CD8-positive, alpha-beta memory T cell (primary cell): ENCODE data around the gene PSMD3. TPM values are rescaled to one million over a fixed set of nuclear protein-coding genes. Genes with fewer than 3 reads are reported as not detected.

ENCODE experiments used
- CTCF ChIA-PET: fragments of 350-600 bp; sonication (Branson Sonifier 250); formaldehyde crosslinking; loops from one replicate; lab custom pipeline; 2021; ENCODE audit warnings: antibody characterized with exemption; lab: Charles Lee
- POLR2A ChIA-PET: fragments of 350-600 bp; sonication (Branson Sonifier 250); formaldehyde crosslinking; loops from one replicate; lab custom pipeline; 2021; ENCODE audit warnings: antibody characterized with exemption; lab: Charles Lee
- DNase-seq, 5 donors: peaks; one replicate each; pipeline versions ENCODE4 v3.0.0 to v3.0.0-alpha.2; 2020 to 2022; ENCODE audit warnings: mixed read lengths in 1 of 5
- H3K27ac ChIP-seq: one replicate; pipeline ENCODE4 v1.7.0; 2013; ENCODE audit warnings: low read depth, mild to moderate bottlenecking, low read length, moderate library complexity
- H3K27me3 ChIP-seq: 2 replicates; pipeline ENCODE4 v1.7.0; 2013; ENCODE audit warnings: low read length, mild to moderate bottlenecking; ENCODE audit not compliant: insufficient read depth, poor library complexity, severe bottlenecking
- H3K36me3 ChIP-seq: 2 replicates; pipeline ENCODE4 v1.7.0; 2013; ENCODE audit warnings: mild to moderate bottlenecking, low read length, moderate library complexity; ENCODE audit not compliant: insufficient read depth
- H3K4me1 ChIP-seq: 2 replicates; pipeline ENCODE4 v1.7.0; 2013; ENCODE audit warnings: mild to moderate bottlenecking, low read length, moderate library complexity; ENCODE audit not compliant: insufficient read depth
- H3K4me3 ChIP-seq: 2 replicates; pipeline ENCODE4 v1.7.0; 2013; ENCODE audit warnings: mild to moderate bottlenecking, low read length
- H3K9me3 ChIP-seq: 2 replicates; pipeline ENCODE4 v1.7.0; 2013; ENCODE audit warnings: mild to moderate bottlenecking, low read length
- H3K27ac Mint-ChIP-seq, 8 donors: one replicate each; pipeline ENCODE4 v1.8.0; 2020 to 2021; ENCODE audit warnings: mixed read lengths in 8 of 8, mild to moderate bottlenecking in 6 of 8, inconsistent platforms in 3 of 8, moderate library complexity in 3 of 8
- H3K27me3 Mint-ChIP-seq, 2 donors: one replicate each; pipeline ENCODE4 v1.8.0; 2020 to 2021; ENCODE audit warnings: mixed read lengths in 2 of 2, mild to moderate bottlenecking in 1 of 2, moderate library complexity in 1 of 2
- H3K36me3 Mint-ChIP-seq, 3 donors: one replicate each; pipeline ENCODE4 v1.8.0; 2020 to 2021; ENCODE audit warnings: mixed read lengths in 3 of 3, inconsistent platforms in 1 of 3, mild to moderate bottlenecking in 1 of 3
- H3K4me1 Mint-ChIP-seq, 3 donors: one replicate each; pipeline ENCODE4 v1.8.0; 2020 to 2021; ENCODE audit warnings: mixed read lengths in 3 of 3, inconsistent platforms in 1 of 3, mild to moderate bottlenecking in 1 of 3
- H3K4me3 Mint-ChIP-seq, 7 donors: one replicate each; pipeline ENCODE4 v1.8.0; 2020 to 2021; ENCODE audit warnings: mixed read lengths in 7 of 7, mild to moderate bottlenecking in 6 of 7, moderate library complexity in 4 of 7, inconsistent platforms in 2 of 7
- H3K9me3 Mint-ChIP-seq, 5 donors: one replicate each; pipeline ENCODE4 v1.8.0; 2020 to 2022; ENCODE audit warnings: mixed read lengths in 5 of 5, mild to moderate bottlenecking in 3 of 5, moderate library complexity in 2 of 5, inconsistent platforms in 1 of 5
- polyA plus RNA-seq: library from polyadenylated mRNA; unstranded; fragments of 300-500 nt; fragmentation: Illumina TruSeq; gene quantifications from one replicate; pipeline ENCODE4 v1.2.3, GENCODE V29; 2021
- total RNA-seq, 2 experiments: library from RNA; stranded (reverse); gene quantifications; one replicate each; pipeline ENCODE4 v1.2.3, GENCODE V29; 2021

Gene PSMD3
- total and polyA plus RNA-seq, 3 experiments from 2014 or later = 51.1 to 186 (median 185) TPM

DNA sequence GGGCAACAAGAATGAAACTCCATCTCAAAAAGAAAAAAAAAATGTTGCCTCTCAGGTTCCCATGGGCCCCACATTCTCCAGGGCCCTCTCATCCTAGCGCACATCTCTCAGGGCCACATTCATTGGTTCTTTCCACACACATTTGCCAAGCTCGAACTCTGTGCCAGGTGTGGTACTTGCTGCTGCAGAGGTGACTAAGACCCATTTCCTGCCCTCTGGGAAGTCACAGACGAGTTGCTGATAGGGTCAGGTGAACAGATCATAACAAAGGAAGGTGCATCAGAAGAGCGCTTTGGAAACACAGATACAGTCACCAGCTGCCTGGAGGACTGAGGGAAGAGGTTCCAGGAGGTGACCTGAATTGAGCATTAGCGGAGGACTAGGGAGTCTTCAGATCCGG is 16.8 kb upstream of the PSMD3 start:
- H3K4me1 ChIP-seq = peaks cover 27% of the 10 kb centered on the region
- CTCF ChIA-PET = interaction anchor here (2.5 kb wide), 1 partner anchor 10 kb away, joined by 7 read pairs; no protein-coding TSS in a partner anchor

DNA sequence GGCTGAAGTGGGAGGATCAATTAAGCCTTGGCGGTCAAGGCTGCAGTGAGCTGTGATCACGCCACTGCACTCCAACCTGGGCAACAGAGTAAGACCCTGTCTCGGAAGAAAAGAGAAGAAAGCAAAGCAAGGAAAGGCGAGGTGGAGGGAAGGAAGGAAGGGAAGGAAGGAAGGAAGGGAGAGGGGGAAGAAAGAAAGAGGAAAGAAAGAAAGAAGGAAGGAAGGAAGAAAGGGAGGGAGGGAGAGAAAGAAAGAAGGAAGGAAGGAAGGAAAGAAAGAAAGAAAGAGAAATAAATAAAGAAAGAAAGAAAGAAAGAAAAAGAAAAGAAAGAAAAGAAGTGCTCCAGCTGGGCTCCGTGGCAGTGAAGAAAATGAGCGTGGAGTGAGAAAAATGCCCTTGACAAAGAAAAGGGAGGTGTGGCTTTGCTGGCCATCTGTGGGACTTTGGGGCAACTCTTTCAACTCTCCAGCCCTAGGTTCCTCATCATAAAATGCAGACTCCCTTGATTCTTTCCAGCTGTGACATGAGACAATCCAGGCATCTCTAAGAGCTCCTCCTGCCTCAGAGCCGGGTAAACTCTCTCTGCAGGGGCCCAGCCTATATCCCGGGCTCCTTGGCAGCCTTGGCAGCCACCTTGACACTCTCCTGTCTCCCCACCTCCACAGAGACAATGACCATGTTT is 15.4 kb upstream of the PSMD3 start:
- CTCF ChIA-PET = interaction anchor here (1.6 to 2.5 kb wide), 2 partner anchors 11 to 16 kb away, joined by 3 to 7 read pairs; partner anchors contain the start of gene PSMD3
- H3K27ac Mint-ChIP-seq = peak overlapping the region in 2 of 8 donors; percentile 14 to 54

More for the DNA sequence above, 16.8 kb upstream of the PSMD3 start:
- H3K4me3 ChIP-seq = no peak overlapping the region
- no peaks in the 10 kb centered on the region for H3K36me3 ChIP-seq
- DNase-seq = no peak
- H3K36me3 Mint-ChIP-seq = no peaks in the 10 kb centered on the region
- no peaks in the 10 kb centered on the region for H3K9me3 ChIP-seq
- H3K9me3 Mint-ChIP-seq = no peaks in the 10 kb centered on the region
- peaks cover 17 to 50% (median 35%) of the 10 kb centered on the region in 3 donors for H3K4me1 Mint-ChIP-seq
- POLR2A ChIA-PET = no interaction called here
- H3K27me3 Mint-ChIP-seq = peaks cover 2 to 16% of the 10 kb centered on the region in 2 donors
- no peak overlapping the region for H3K27ac ChIP-seq
- H3K27me3 ChIP-seq = no peaks in the 10 kb centered on the region
- H3K27ac Mint-ChIP-seq = peak overlapping the region in 7 of 8 donors; percentile 0 to 89 (median 21)
- peak overlapping the region in 4 of 7 donors; percentile 8 to 33 (median 29) for H3K4me3 Mint-ChIP-seq

DNA sequence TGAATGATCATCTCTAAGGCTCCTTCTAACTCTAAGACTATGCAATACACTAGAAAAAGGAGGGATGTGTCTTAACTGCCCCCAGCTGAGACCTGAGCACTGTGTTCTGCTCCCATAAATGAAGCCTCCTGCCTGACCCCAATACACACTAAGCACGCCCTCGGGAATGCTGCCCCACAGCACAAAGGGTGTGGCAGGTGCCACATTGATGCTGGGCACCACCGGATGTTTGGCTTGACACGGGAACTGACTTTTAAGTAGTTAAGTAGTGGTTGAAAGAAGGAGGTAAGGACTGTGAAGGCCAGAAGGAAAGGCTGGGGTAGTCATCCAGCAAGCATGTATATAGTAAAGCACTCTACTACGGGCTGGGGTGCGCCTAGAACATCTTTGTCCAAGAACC is 13.8 kb upstream of the PSMD3 start:
- POLR2A ChIA-PET = no interaction called here
- H3K27ac ChIP-seq = no peak overlapping the region
- peaks cover 26% of the 10 kb centered on the region for H3K4me1 ChIP-seq
- no peaks in the 10 kb centered on the region for H3K27me3 ChIP-seq
- Mint-ChIP-seq H3K4me1 (peaks cover 13 to 42% (median 31%) of the 10 kb centered on the region in 3 donors), H3K27ac (peak overlapping the region in 5 of 8 donors; percentile 8 to 62 (median 20)), H3K9me3 (no peaks in the 10 kb centered on the region), H3K36me3 (peaks cover 0 to 3% (median 0%) of the 10 kb centered on the region in 3 donors), H3K27me3 (peaks cover 6 to 34% of the 10 kb centered on the region in 2 donors), H3K4me3 (peak overlapping the region in 4 of 7 donors; percentile 13 to 69 (median 38))
- CTCF ChIA-PET = interaction anchor here (1.6 to 2.4 kb wide), 3 partner anchors 9 to 14 kb away, joined by 3 to 7 read pairs (median 5); partner anchors contain the start of gene PSMD3
- H3K4me3 ChIP-seq = no peak overlapping the region
- no peak for DNase-seq
- H3K9me3 ChIP-seq = no peaks in the 10 kb centered on the region
- H3K36me3 ChIP-seq = no peaks in the 10 kb centered on the region

More for the DNA sequence above, 15.4 kb upstream of the PSMD3 start:
- no peak overlapping the region for H3K4me3 ChIP-seq
- Mint-ChIP-seq H3K9me3 (no peaks in the 10 kb centered on the region), H3K4me1 (peaks cover 13 to 47% (median 31%) of the 10 kb centered on the region in 3 donors), H3K36me3 (peaks cover 0 to 3% (median 0%) of the 10 kb centered on the region in 3 donors), H3K4me3 (peak overlapping the region in 1 of 7 donors; percentile 11), H3K27me3 (peaks cover 6 to 25% of the 10 kb centered on the region in 2 donors)
- POLR2A ChIA-PET = no interaction called here
- no peaks in the 10 kb centered on the region for H3K9me3 ChIP-seq
- peaks cover 27% of the 10 kb centered on the region for H3K4me1 ChIP-seq
- H3K27me3 ChIP-seq = no peaks in the 10 kb centered on the region
- H3K36me3 ChIP-seq = no peaks in the 10 kb centered on the region
- H3K27ac ChIP-seq = no peak overlapping the region
- DNase-seq = no peak

DNA sequence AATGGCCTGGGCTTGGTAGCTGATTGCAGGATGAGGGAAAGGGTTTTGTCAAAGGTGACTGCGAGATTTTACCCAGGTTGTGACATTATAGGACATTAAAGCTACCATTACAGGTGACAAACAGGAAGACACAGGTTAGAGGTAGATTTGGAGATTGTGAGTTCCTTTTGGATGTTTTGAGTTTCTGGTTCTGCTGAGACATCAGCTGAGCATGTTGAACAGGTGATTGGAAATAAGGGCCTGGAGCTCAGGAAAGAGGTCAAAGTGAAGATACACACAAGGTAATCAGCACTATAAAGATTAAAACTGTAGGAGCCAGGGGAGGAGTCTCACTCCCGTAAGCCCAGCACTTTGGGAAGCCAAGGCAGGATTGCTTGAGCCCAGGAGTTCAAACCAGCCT is 11.8 kb upstream of the PSMD3 start:
- Histone ChIP-seq H3K4me1 (peaks cover 6% of the 10 kb centered on the region), H3K4me3 (no peak overlapping the region), H3K27ac (no peak overlapping the region), H3K9me3 (no peaks in the 10 kb centered on the region), H3K36me3 (no peaks in the 10 kb centered on the region), H3K27me3 (no peaks in the 10 kb centered on the region)
- peak overlapping the region in 2 of 8 donors; percentile 35 to 66 for H3K27ac Mint-ChIP-seq
- H3K4me3 Mint-ChIP-seq = no peak overlapping the region
- peaks cover 8 to 45% of the 10 kb centered on the region in 2 donors for H3K27me3 Mint-ChIP-seq
- ChIA-PET CTCF (interaction anchor here (2.2 to 2.4 kb wide), 2 partner anchors 11 kb away, joined by 7 to 8 read pairs; partner anchors contain the start of gene PSMD3), POLR2A (no interaction called here)
- peaks cover 4 to 28% (median 19%) of the 10 kb centered on the region in 3 donors for H3K4me1 Mint-ChIP-seq
- no peaks in the 10 kb centered on the region for H3K9me3 Mint-ChIP-seq
- no peak for DNase-seq
- H3K36me3 Mint-ChIP-seq = peaks cover 0 to 3% (median 0%) of the 10 kb centered on the region in 3 donors

DNA sequence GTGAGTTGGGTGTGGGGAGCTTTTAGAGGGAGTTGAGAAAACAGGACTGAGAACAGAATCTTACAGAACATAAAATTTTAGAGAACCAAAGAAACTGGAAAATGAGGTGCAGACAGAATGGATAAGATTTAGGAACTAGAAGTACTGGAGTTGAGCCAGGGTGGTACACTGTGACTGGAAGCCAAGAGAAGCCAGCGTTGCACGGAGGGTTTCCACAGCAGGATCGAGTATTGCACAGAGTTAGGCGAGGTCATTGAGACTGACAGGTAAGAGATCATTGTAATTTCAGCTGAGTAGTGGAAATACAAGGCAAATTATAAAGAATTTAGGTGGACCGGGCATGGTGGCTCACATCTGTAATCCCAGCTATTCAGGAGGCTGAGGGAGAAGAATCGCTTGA is 11.2 kb upstream of the PSMD3 start:
- ChIA-PET CTCF (interaction anchor here (2.2 to 2.4 kb wide), 2 partner anchors 11 kb away, joined by 7 to 8 read pairs; partner anchors contain the start of gene PSMD3), POLR2A (no interaction called here)
- Mint-ChIP-seq H3K9me3 (no peaks in the 10 kb centered on the region), H3K4me3 (peak overlapping the region in 1 of 7 donors; percentile 45), H3K4me1 (peaks cover 0 to 23% (median 15%) of the 10 kb centered on the region in 3 donors), H3K27me3 (peaks cover 9 to 48% of the 10 kb centered on the region in 2 donors), H3K36me3 (peaks cover 0 to 3% (median 0%) of the 10 kb centered on the region in 3 donors), H3K27ac (peak overlapping the region in 2 of 8 donors; percentile 25 to 64)
- H3K9me3 ChIP-seq = no peaks in the 10 kb centered on the region
- no peak for DNase-seq
- no peak overlapping the region for H3K4me3 ChIP-seq
- no peaks in the 10 kb centered on the region for H3K27me3 ChIP-seq
- no peak overlapping the region for H3K27ac ChIP-seq
- H3K36me3 ChIP-seq = no peaks in the 10 kb centered on the region
- no peaks in the 10 kb centered on the region for H3K4me1 ChIP-seq

DNA sequence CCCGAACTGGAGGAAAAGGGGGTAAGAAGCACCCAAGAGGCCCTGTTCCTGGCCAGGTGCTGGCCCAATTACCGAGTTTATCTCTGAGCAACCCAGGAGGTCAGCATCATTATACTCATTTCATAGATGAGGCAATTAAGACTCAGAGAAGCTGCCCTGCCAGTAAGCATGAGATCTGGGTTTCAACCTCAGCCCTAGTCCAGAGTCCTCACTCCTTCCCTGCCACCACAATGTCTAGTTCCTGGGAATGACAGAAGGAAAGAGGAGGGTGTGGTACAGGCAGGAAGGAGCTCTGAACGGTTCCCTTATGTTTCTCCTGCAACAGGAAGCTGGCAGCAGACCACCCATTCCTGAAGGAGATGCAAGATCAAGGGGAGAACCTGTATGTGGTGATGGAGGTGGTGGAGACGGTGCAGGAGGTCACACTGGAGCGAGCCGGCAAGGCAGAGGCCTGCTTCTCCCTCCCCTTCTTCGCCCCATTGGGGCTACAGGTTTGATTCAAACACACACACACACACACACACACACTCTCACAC is 10.4 kb upstream of the PSMD3 start:
- H3K4me3 Mint-ChIP-seq = no peak overlapping the region
- H3K36me3 ChIP-seq = no peaks in the 10 kb centered on the region
- H3K27me3 Mint-ChIP-seq = peaks cover 9 to 49% of the 10 kb centered on the region in 2 donors
- DNase-seq = no peak
- no peak overlapping the region for H3K27ac ChIP-seq
- H3K4me1 ChIP-seq = no peaks in the 10 kb centered on the region
- H3K9me3 ChIP-seq = no peaks in the 10 kb centered on the region
- ChIA-PET CTCF (interaction anchor here (2.2 kb wide), 1 partner anchor 10 kb away, joined by 8 read pairs; the partner anchor contains the start of gene PSMD3), POLR2A (interaction anchor here (0.6 kb wide), 1 partner anchor 29 kb away, joined by 6 read pairs; no protein-coding TSS in a partner anchor)
- peaks cover 0 to 23% (median 15%) of the 10 kb centered on the region in 3 donors for H3K4me1 Mint-ChIP-seq
- no peaks in the 10 kb centered on the region for H3K27me3 ChIP-seq
- peaks cover 0 to 3% (median 0%) of the 10 kb centered on the region in 3 donors for H3K36me3 Mint-ChIP-seq
- H3K9me3 Mint-ChIP-seq = no peaks in the 10 kb centered on the region
- no peak overlapping the region for H3K27ac Mint-ChIP-seq
- no peak overlapping the region for H3K4me3 ChIP-seq

DNA sequence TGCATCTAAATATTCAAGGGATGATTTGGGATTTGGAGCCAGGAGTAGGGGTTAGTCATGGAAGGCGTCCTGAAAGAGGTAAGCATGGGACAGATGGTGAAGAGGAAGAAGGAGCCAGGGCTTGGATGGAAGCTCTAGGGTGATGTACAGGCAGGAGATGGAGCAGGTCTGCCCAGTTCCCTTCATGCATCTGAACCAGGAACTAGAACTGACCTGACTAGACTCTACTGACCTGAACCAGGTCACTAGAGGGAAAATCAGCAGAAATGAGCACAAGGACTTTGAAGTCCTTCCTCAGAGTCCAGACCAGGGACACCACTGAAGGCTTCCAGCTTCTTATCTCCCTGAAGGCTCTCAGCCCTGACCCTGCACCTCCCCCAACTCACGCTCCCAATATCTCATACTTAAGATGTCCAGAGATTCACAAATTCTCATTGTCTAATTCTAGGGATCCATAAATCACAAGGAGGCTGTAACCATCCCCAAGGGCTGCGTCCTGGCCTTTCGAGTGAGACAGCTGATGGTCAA is 9.5 kb upstream of the PSMD3 start:
- Histone ChIP-seq H3K4me3 (no peak overlapping the region), H3K4me1 (no peaks in the 10 kb centered on the region), H3K27me3 (no peaks in the 10 kb centered on the region), H3K36me3 (no peaks in the 10 kb centered on the region), H3K9me3 (no peaks in the 10 kb centered on the region), H3K27ac (no peak overlapping the region)
- ChIA-PET POLR2A (no interaction called here), CTCF (interaction anchor here (1.2 kb wide), 1 partner anchor 12 kb away, joined by 3 read pairs; no protein-coding TSS in a partner anchor)
- Mint-ChIP-seq H3K36me3 (peaks cover 0 to 3% (median 0%) of the 10 kb centered on the region in 3 donors), H3K9me3 (no peaks in the 10 kb centered on the region), H3K4me3 (no peak overlapping the region), H3K4me1 (peaks cover 0 to 21% (median 12%) of the 10 kb centered on the region in 3 donors), H3K27me3 (peaks cover 9 to 53% of the 10 kb centered on the region in 2 donors), H3K27ac (no peak overlapping the region)
- DNase-seq = peak in 1 of 5 donors; percentile 23
